ENCODE measurements around the gene HARS2. TPM values are rescaled to one million over a fixed set of nuclear protein-coding genes. Genes with fewer than 3 reads are reported as not detected.
A peak's percentile ranks its signal among the peaks of the same experiment; 100 is the strongest.
"Not testable (repeated sequence)": the region's sequence is repeated elsewhere in the genome, so short reads cannot be mapped to it uniquely, and the experiment has no call there.

HARS2 gene
- total RNA-seq, 1 experiment from 2014 or later = 36.5 TPM

- Mint-ChIP-seq H3K4me3 (ENCODE audit: unreplicated experiment) (peak overlapping the region; percentile 93), H3K36me3 (ENCODE audit: insufficient read depth, unreplicated experiment) (peaks cover 35% of the 10 kb centered on the region), H3K4me1 (ENCODE audit: low read depth, unreplicated experiment) (peaks cover 7% of the 10 kb centered on the region), H3K9me3 (ENCODE audit: unreplicated experiment) (no peaks in the 10 kb centered on the region), H3K27me3 (ENCODE audit: insufficient read depth, unreplicated experiment) (peaks cover 4% of the 10 kb centered on the region), H3K27ac (ENCODE audit: unreplicated experiment) (no peak overlapping the region)
- no TSS peak for BruUV-seq (replicated peaks)
- H3K36me3 ChIP-seq (ENCODE audit: control insufficient read depth, insufficient read depth, low read length) = no peaks in the 10 kb centered on the region
- intact Hi-C loops (cut with micrococcal nuclease; ENCODE audit: unreplicated experiment) = loop anchor here (1.0 to 5.0 kb wide), 4 partner anchors 8 to 149 kb away; partner anchors contain the start of genes APBB3, SLC35A4 and ZMAT2
- no peaks in the 10 kb centered on the region for H3K9me3 ChIP-seq
- no peak for DNase-seq
- ChIA-PET CTCF (interaction anchor here (1.5 to 2.0 kb wide), 4 partner anchors 8 to 339 kb away, joined by 3 to 14 read pairs (median 6); partner anchors contain the start of gene ZMAT2), POLR2A (interaction anchor here (0.6 to 2.0 kb wide), 8 partner anchors 12 to 311 kb away, joined by 3 to 26 read pairs (median 3); partner anchors contain the start of genes ANKHD1, EIF4EBP3, IK and NDUFA2)
- peak overlapping the region; percentile 46 for H3K4me3 ChIP-seq (ENCODE audit: low read depth, low read length)
- no peaks in the 10 kb centered on the region for H3K27me3 ChIP-seq (replicated peaks; ENCODE audit: control insufficient read depth, insufficient read depth, low read length)
- TF ChIP-seq CTCF (IDR thresholded peaks at IDR 0.05; ENCODE audit: insufficient read depth in 1 of 2, low read depth in 1 of 2, low read length in 1 of 2, severe bottlenecking in 1 of 2, unreplicated experiment in 1 of 2) = no peak
- no peaks in the 10 kb centered on the region for H3K4me1 ChIP-seq
These were observed 20.5 kb downstream of the HARS2 start for GRCh38 chr5:140711794-140712193.

DNA sequence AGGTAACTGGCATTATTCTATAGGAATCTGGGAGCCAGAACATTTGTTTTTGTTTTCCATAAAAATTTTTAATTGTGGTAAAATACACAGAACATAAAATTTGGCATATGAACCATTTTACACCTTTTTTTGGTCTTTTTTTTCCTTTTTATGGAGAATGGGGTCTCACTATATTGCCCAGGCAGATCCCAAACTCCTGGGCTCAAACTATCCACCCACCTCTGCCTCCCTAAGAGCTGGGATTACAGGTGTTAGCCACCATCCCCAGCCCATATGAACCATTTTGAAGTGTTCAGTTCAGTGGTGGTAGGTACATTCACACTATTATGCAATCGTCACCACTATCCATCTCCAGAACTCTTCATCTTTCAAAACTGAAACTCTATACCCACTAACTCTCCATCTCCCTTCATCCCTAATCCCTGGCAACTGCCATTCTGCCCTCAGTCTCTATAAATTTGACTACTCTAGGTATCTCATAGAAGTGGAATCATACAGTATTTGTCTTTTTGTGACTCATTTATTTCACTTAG lies 22.4 kb downstream of the HARS2 start:
- H3K4me3 Mint-ChIP-seq (ENCODE audit: unreplicated experiment) = no peak overlapping the region
- ChIA-PET POLR2A (no interaction called here), CTCF (no interaction called here)
- no peaks in the 10 kb centered on the region for H3K9me3 Mint-ChIP-seq (ENCODE audit: unreplicated experiment)
- Histone ChIP-seq H3K9me3 (no peaks in the 10 kb centered on the region), H3K27me3 (replicated peaks; ENCODE audit: control insufficient read depth, insufficient read depth, low read length) (no peaks in the 10 kb centered on the region), H3K4me1 (no peaks in the 10 kb centered on the region), H3K4me3 (ENCODE audit: low read depth, low read length) (no peak overlapping the region), H3K36me3 (ENCODE audit: control insufficient read depth, insufficient read depth, low read length) (no peaks in the 10 kb centered on the region)
- H3K27ac Mint-ChIP-seq (ENCODE audit: unreplicated experiment) = no peak overlapping the region
- no peak for TF ChIP-seq CTCF (IDR thresholded peaks at IDR 0.05; ENCODE audit: insufficient read depth in 1 of 2, low read depth in 1 of 2, low read length in 1 of 2, severe bottlenecking in 1 of 2, unreplicated experiment in 1 of 2)
- H3K4me1 Mint-ChIP-seq (ENCODE audit: low read depth, unreplicated experiment) = peaks cover 12% of the 10 kb centered on the region
- H3K27me3 Mint-ChIP-seq (ENCODE audit: insufficient read depth, unreplicated experiment) = peaks cover 9% of the 10 kb centered on the region
- DNase-seq = no peak
- intact Hi-C loops (cut with micrococcal nuclease; ENCODE audit: unreplicated experiment) = loop anchor here (5.0 kb wide), 1 partner anchor 151 kb away; the partner anchor contains the start of genes APBB3 and SLC35A4
- no TSS peak for BruUV-seq (replicated peaks)
- peaks cover 30% of the 10 kb centered on the region for H3K36me3 Mint-ChIP-seq (ENCODE audit: insufficient read depth, unreplicated experiment)

GRCh38 chr5:140716238-140716637 lies 25.0 kb downstream of the HARS2 start:
- intact Hi-C loops (cut with micrococcal nuclease; ENCODE audit: unreplicated experiment) = loop anchor here (5.0 kb wide), 1 partner anchor 474 kb away; no protein-coding TSS in a partner anchor
- H3K9me3 ChIP-seq; H3K4me3 Mint-ChIP-seq (ENCODE audit: unreplicated experiment); H3K9me3 Mint-ChIP-seq (ENCODE audit: unreplicated experiment); H3K36me3 ChIP-seq (ENCODE audit: control insufficient read depth, insufficient read depth, low read length); CTCF ChIA-PET; H3K4me3 ChIP-seq (ENCODE audit: low read depth, low read length); H3K27me3 Mint-ChIP-seq (ENCODE audit: insufficient read depth, unreplicated experiment); H3K27me3 ChIP-seq (replicated peaks; ENCODE audit: control insufficient read depth, insufficient read depth, low read length); DNase-seq; H3K4me1 ChIP-seq; BruUV-seq (replicated peaks); H3K27ac Mint-ChIP-seq (ENCODE audit: unreplicated experiment); POLR2A ChIA-PET: not testable (repeated sequence)
- H3K4me1 Mint-ChIP-seq (ENCODE audit: low read depth, unreplicated experiment) = peaks cover 17% of the 10 kb centered on the region
- H3K36me3 Mint-ChIP-seq (ENCODE audit: insufficient read depth, unreplicated experiment) = peaks cover 23% of the 10 kb centered on the region
